Osteoblast (primary cell): Measurements from ENCODE around the gene TGDS. TPM values are rescaled to one million over a fixed set of nuclear protein-coding genes. Genes with fewer than 3 reads are reported as not detected.

Experiments used
- DNase-seq: peaks from one replicate; pipeline ENCODE4 v3.0.0; 2011; ENCODE audit warnings: low spot score, mixed read lengths; ENCODE audit not compliant: insufficient read length; ENCODE audit errors: missing footprints
- H2AFZ ChIP-seq: 2 replicates; pipeline ENCODE4 v1.6.0; 2011; ENCODE audit warnings: mild to moderate bottlenecking, low read length
- H3K27ac ChIP-seq: 2 replicates; pipeline ENCODE4 v1.5.1; 2011; ENCODE audit warnings: mild to moderate bottlenecking, low read depth, low read length, moderate library complexity
- H3K27me3 ChIP-seq: 2 replicates; pipeline ENCODE4 v1.6.0; 2012; ENCODE audit warnings: mild to moderate bottlenecking, control low read depth, inconsistent platforms, low read length, moderate library complexity; ENCODE audit not compliant: insufficient read depth
- H3K36me3 ChIP-seq: 2 replicates; pipeline ENCODE4 v1.5.1; 2011; ENCODE audit warnings: mild to moderate bottlenecking, low read length, control low read depth, moderate library complexity; ENCODE audit not compliant: insufficient read depth
- H3K4me1 ChIP-seq: 2 replicates; pipeline ENCODE4 v1.5.1; 2011; ENCODE audit warnings: mild to moderate bottlenecking, low read length, control low read depth, moderate library complexity; ENCODE audit not compliant: insufficient read depth
- H3K4me2 ChIP-seq: 2 replicates; pipeline ENCODE4 v1.6.0; 2011; ENCODE audit warnings: mild to moderate bottlenecking, low read length; ENCODE audit not compliant: insufficient read depth
- H3K4me3 ChIP-seq: fragments of 200-600 bp; sonication (generic); 3 replicates; pipeline ENCODE4 v1.5.1; 2012; ENCODE audit warnings: mild to moderate bottlenecking, low read length, inconsistent platforms; ENCODE audit not compliant: insufficient read depth
- H3K79me2 ChIP-seq: 2 replicates; pipeline ENCODE4 v1.6.0; 2012; ENCODE audit warnings: mild to moderate bottlenecking, low read length, control low read depth, inconsistent platforms; ENCODE audit not compliant: insufficient read depth
- H3K9me3 ChIP-seq: 2 replicates; pipeline ENCODE4 v1.5.1; 2011; ENCODE audit warnings: low read depth, low read length, control low read depth
- H4K20me1 ChIP-seq: 2 replicates; pipeline ENCODE4 v1.6.0; 2012; ENCODE audit warnings: mild to moderate bottlenecking, low read length, control low read depth; ENCODE audit not compliant: insufficient read depth
- CTCF ChIP-seq: IDR thresholded peaks from 2 replicates; pipeline ENCODE4 v1.5.1; 2011; ENCODE audit warnings: mild to moderate bottlenecking, low read depth, low read length, moderate library complexity; ENCODE audit errors: extremely low read depth
- total RNA-seq: library from RNA; depleted of rRNA; stranded (reverse); fragments of >200 nt; gene quantifications from 2 replicates; pipeline ENCODE4 v1.2.3, GENCODE V29; 2012

TGDS gene
- total RNA-seq, 1 donor: 11.9 TPM

GRCh38 chr13:94613051-94613450, 17.1 kb upstream of the TGDS start:
- H3K4me3 ChIP-seq: no peak overlapping the region
- TF ChIP-seq CTCF: no peak
- peaks cover 18% of the 10 kb centered on the region for H3K79me2 ChIP-seq
- H3K36me3 ChIP-seq: peaks cover 24% of the 10 kb centered on the region
- peaks cover 4% of the 10 kb centered on the region for H4K20me1 ChIP-seq
- no peaks in the 10 kb centered on the region for H3K4me1 ChIP-seq
- H2AFZ ChIP-seq: no peak overlapping the region
- H3K27ac ChIP-seq: no peak overlapping the region
- H3K4me2 ChIP-seq: no peak overlapping the region
- no peak for DNase-seq
- H3K9me3 ChIP-seq: no peaks in the 10 kb centered on the region
- H3K27me3 ChIP-seq: no peaks in the 10 kb centered on the region

- H3K4me1 ChIP-seq: no peaks in the 10 kb centered on the region
- peaks cover 32% of the 10 kb centered on the region for H3K36me3 ChIP-seq
- no peak overlapping the region for H3K4me3 ChIP-seq
- H4K20me1 ChIP-seq: peaks cover 5% of the 10 kb centered on the region
- H3K9me3 ChIP-seq: no peaks in the 10 kb centered on the region
- no peak for DNase-seq
- no peak overlapping the region for H2AFZ ChIP-seq
- peaks cover 28% of the 10 kb centered on the region for H3K79me2 ChIP-seq
- H3K4me2 ChIP-seq: no peak overlapping the region
- H3K27ac ChIP-seq: no peak overlapping the region
- no peaks in the 10 kb centered on the region for H3K27me3 ChIP-seq
- TF ChIP-seq CTCF: no peak
Observed at GRCh38 chr13:94612050-94612449, 16.1 kb upstream of the TGDS start.

GRCh38 chr13:94610475-94610874, 14.5 kb upstream of the TGDS start:
- H4K20me1 ChIP-seq: peaks cover 3% of the 10 kb centered on the region
- DNase-seq: no peak
- no peak overlapping the region for H2AFZ ChIP-seq
- H3K4me3 ChIP-seq: no peak overlapping the region
- H3K4me1 ChIP-seq: no peaks in the 10 kb centered on the region
- no peak overlapping the region for H3K4me2 ChIP-seq
- no peak for TF ChIP-seq CTCF
- H3K27ac ChIP-seq: no peak overlapping the region
- no peaks in the 10 kb centered on the region for H3K9me3 ChIP-seq
- H3K27me3 ChIP-seq: no peaks in the 10 kb centered on the region
- H3K79me2 ChIP-seq: peaks cover 40% of the 10 kb centered on the region
- peaks cover 46% of the 10 kb centered on the region for H3K36me3 ChIP-seq

GRCh38 chr13:94609196-94609595, 13.2 kb upstream of the TGDS start:
- H3K4me3 ChIP-seq: no peak overlapping the region
- no peak for DNase-seq
- no peak overlapping the region for H3K4me2 ChIP-seq
- no peak for TF ChIP-seq CTCF
- H4K20me1 ChIP-seq: peaks cover 3% of the 10 kb centered on the region
- H3K79me2 ChIP-seq: peaks cover 45% of the 10 kb centered on the region
- no peak overlapping the region for H2AFZ ChIP-seq
- peaks cover 41% of the 10 kb centered on the region for H3K36me3 ChIP-seq
- H3K4me1 ChIP-seq: no peaks in the 10 kb centered on the region
- H3K27ac ChIP-seq: no peak overlapping the region
- H3K27me3 ChIP-seq: no peaks in the 10 kb centered on the region
- H3K9me3 ChIP-seq: no peaks in the 10 kb centered on the region
